Endodermal cell (in vitro differentiated cells): Measurements from ENCODE around the gene MLXIP. TPM values are rescaled to one million over a fixed set of nuclear protein-coding genes. Genes with fewer than 3 reads are reported as not detected.

Experiments used
- DNase-seq: peaks from one replicate; pipeline ENCODE4 v3.0.0-alpha.2; 2017
- H3K27ac ChIP-seq: 2 replicates; pipeline ENCODE4 v1.5.1; 2013; ENCODE audit warnings: mild to moderate bottlenecking, low read depth, low read length, moderate library complexity
- H3K27me3 ChIP-seq: 2 replicates; pipeline ENCODE4 v1.6.1; 2013; ENCODE audit warnings: mild to moderate bottlenecking, low read length, moderate library complexity; ENCODE audit not compliant: insufficient read depth, control insufficient read depth, poor library complexity, severe bottlenecking
- H3K36me3 ChIP-seq: 2 replicates; pipeline ENCODE4 v1.7.0; 2013; ENCODE audit warnings: mild to moderate bottlenecking, low read length, moderate library complexity; ENCODE audit not compliant: control insufficient read depth, insufficient read depth
- H3K4me1 ChIP-seq: one replicate; pipeline ENCODE4 v1.7.0; 2013; ENCODE audit warnings: low read length; ENCODE audit not compliant: control insufficient read depth, insufficient read depth
- H3K4me3 ChIP-seq: 2 replicates; pipeline ENCODE4 v1.5.1; 2013; ENCODE audit warnings: mild to moderate bottlenecking, low read length, moderate library complexity
- H3K9ac ChIP-seq: 2 replicates; pipeline ENCODE4 v1.6.1; 2013; ENCODE audit warnings: mild to moderate bottlenecking, low read length, moderate library complexity; ENCODE audit not compliant: poor library complexity, severe bottlenecking; ENCODE audit errors: extremely low read depth
- H3K9me3 ChIP-seq: 2 replicates; pipeline ENCODE4 v1.6.1; 2013; ENCODE audit warnings: mild to moderate bottlenecking, low read length, moderate library complexity; ENCODE audit not compliant: control insufficient read depth
- H3K27ac Mint-ChIP-seq: 2 replicates; pipeline ENCODE4 v1.8.0; 2020; ENCODE audit warnings: mixed read lengths
- H3K27me3 Mint-ChIP-seq: 2 replicates; pipeline ENCODE4 v1.8.0; 2021; ENCODE audit warnings: mild to moderate bottlenecking, mixed read lengths; ENCODE audit not compliant: insufficient read depth
- H3K36me3 Mint-ChIP-seq: 2 replicates; pipeline ENCODE4 v1.8.0; 2020; ENCODE audit warnings: low read depth, mixed read lengths
- H3K4me1 Mint-ChIP-seq: 2 replicates; pipeline ENCODE4 v1.8.0; 2020; ENCODE audit warnings: mixed read lengths
- H3K4me3 Mint-ChIP-seq: 2 replicates; pipeline ENCODE4 v1.8.0; 2020; ENCODE audit warnings: mild to moderate bottlenecking, moderate library complexity, mixed read lengths
- H3K9me3 Mint-ChIP-seq: 2 replicates; pipeline ENCODE4 v1.8.0; 2020; ENCODE audit warnings: mild to moderate bottlenecking, mixed read lengths
- WGBS, 2 experiments: methylation state at CpG; one replicate each; pipeline versions ENCODE4 v1.1.5 to v1.1.7; 2013; ENCODE audit warnings: missing lambda C conversion rate in 2 of 2, mixed read lengths in 1 of 2; ENCODE audit not compliant: insufficient coverage in 1 of 2, insufficient read length in 1 of 2; 5-methylcytosine and 5-hydroxymethylcytosine counted together
- total RNA-seq, 2 donors: library from RNA; stranded (reverse); fragmentation: NEBNext Ultra II Directional in 1 of 2; extraction: Animal tissue kit (Norgen Biotek cat#: 25700) in 1 of 2; gene quantifications; 2 replicates in 1 of 2; 3 replicates in 1 of 2; pipeline ENCODE4 v1.2.1, GENCODE V29; 2021
- TF ChIP-seq, protein P1 (sequence below): fragments of 200-600 bp; sonication (generic); conservative IDR thresholded peaks from 2 replicates; pipeline ENCODE4 v1.5.0; 2021; ENCODE audit warnings: antibody characterized with exemption, mild to moderate bottlenecking

Gene MLXIP
- total RNA-seq, 2 donors from 2014 or later: 27.4 to 32.2 TPM

DNA sequence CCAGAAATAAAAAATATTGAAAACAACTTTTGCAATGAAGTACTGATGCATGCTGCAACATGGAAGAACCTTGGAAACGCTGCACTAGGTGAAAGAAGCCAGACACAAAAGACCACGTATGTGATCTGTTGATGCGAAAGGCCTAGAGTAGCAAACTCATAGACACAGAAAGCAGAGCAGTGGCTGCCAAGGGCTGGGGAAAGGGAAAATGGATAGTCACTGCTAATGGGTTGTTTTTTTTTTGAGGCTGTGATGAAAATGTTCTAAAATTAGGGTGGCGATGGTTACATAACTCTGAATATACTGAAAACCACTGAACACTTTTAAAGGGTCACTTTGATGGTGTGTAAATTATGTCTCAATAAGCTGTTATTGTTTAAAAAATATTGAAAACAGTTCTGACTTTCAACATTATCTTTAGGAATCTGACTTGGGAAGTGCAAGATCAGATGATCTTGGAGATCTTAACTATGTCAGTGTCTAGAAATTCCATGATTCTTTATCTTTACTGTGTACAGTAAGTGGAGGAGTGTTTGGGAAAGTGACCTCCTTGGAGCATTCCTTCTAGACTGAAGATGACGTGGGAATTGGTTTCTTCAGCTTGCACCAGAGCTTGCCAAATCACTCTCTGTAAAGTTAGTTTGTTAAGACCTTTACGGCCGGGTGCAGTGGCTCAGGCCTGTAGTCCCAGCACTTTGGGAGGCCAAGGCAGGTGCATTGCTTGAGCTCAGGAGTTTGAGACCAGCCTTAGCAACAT lies 12.4 kb downstream of the MLXIP start:
- H3K36me3 ChIP-seq: peaks cover 7% of the 10 kb centered on the region
- H3K27me3 Mint-ChIP-seq: peaks cover 10% of the 10 kb centered on the region
- 93 to 97% methylated on average over 7 of the region's 7 CpGs for WGBS, 2 experiments
- no peak overlapping the region for H3K27ac ChIP-seq
- H3K36me3 Mint-ChIP-seq: peaks cover 4% of the 10 kb centered on the region
- DNase-seq: no peak
- no peak overlapping the region for H3K4me3 Mint-ChIP-seq
- H3K27ac Mint-ChIP-seq: no peak overlapping the region
- H3K9ac ChIP-seq: no peak overlapping the region
- peaks cover 3% of the 10 kb centered on the region for H3K4me1 ChIP-seq
- TF ChIP-seq, protein P1, sequence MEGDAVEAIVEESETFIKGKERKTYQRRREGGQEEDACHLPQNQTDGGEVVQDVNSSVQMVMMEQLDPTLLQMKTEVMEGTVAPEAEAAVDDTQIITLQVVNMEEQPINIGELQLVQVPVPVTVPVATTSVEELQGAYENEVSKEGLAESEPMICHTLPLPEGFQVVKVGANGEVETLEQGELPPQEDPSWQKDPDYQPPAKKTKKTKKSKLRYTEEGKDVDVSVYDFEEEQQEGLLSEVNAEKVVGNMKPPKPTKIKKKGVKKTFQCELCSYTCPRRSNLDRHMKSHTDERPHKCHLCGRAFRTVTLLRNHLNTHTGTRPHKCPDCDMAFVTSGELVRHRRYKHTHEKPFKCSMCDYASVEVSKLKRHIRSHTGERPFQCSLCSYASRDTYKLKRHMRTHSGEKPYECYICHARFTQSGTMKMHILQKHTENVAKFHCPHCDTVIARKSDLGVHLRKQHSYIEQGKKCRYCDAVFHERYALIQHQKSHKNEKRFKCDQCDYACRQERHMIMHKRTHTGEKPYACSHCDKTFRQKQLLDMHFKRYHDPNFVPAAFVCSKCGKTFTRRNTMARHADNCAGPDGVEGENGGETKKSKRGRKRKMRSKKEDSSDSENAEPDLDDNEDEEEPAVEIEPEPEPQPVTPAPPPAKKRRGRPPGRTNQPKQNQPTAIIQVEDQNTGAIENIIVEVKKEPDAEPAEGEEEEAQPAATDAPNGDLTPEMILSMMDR: no peak
- H3K9me3 ChIP-seq: no peaks in the 10 kb centered on the region
- no peak overlapping the region for H3K4me3 ChIP-seq
- no peaks in the 10 kb centered on the region for H3K9me3 Mint-ChIP-seq
- H3K27me3 ChIP-seq: no peaks in the 10 kb centered on the region
- peaks cover 26% of the 10 kb centered on the region for H3K4me1 Mint-ChIP-seq

DNA sequence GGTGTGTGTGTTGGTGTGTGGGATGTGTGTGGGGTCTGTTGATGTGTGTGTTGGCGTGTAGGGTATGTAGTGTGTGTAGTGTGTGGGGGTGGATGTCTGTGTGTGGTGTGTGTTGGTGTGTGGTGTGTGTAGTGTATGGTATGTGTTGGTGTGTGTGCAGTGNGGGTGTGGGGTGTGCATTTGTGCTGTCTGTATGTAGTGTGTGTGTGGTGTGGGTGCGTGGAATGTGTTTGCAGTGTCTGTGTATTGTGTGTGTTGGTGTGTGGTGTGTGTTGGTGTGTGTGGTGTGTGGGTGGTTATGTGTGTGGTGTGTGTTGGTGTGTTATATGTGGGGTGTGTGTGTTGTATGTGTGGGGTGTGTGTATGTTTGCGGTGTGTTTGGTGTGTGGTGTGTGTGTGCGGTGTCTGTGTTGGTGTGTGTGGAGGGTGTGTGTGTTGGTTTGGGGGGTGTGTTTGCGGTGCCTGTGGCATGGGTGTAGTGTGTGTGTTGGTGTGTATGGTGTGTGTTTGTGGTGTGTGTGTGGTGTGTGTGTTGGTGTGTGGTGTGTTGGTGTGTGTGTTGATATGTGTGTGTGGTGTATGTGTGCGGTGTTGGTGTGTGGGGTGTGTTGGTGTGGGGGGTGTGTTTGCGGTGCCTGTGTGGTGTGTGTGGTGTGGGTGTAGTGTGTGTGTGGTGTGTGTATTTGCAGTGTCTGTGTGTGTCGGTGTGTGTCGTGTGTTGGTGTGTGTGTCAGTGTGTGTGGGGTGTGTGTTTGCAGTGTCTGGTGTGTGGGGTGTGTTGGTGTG lies 14.7 kb downstream of the MLXIP start:
- no peak overlapping the region for H3K27ac Mint-ChIP-seq
- H3K27me3 Mint-ChIP-seq: no peaks in the 10 kb centered on the region
- WGBS, 2 experiments: 89 to 96% methylated on average over 4 to 8 of the region's 9 CpGs
- TF ChIP-seq, protein P1: no peak
- Histone ChIP-seq H3K9ac (no peak overlapping the region), H3K27me3 (no peaks in the 10 kb centered on the region), H3K4me3 (no peak overlapping the region), H3K27ac (no peak overlapping the region), H3K9me3 (no peaks in the 10 kb centered on the region), H3K36me3 (peaks cover 3% of the 10 kb centered on the region), H3K4me1 (peaks cover 5% of the 10 kb centered on the region)
- no peak overlapping the region for H3K4me3 Mint-ChIP-seq
- no peak for DNase-seq
- no peaks in the 10 kb centered on the region for H3K9me3 Mint-ChIP-seq
- H3K36me3 Mint-ChIP-seq: peaks cover 4% of the 10 kb centered on the region
- peaks cover 23% of the 10 kb centered on the region for H3K4me1 Mint-ChIP-seq

DNA sequence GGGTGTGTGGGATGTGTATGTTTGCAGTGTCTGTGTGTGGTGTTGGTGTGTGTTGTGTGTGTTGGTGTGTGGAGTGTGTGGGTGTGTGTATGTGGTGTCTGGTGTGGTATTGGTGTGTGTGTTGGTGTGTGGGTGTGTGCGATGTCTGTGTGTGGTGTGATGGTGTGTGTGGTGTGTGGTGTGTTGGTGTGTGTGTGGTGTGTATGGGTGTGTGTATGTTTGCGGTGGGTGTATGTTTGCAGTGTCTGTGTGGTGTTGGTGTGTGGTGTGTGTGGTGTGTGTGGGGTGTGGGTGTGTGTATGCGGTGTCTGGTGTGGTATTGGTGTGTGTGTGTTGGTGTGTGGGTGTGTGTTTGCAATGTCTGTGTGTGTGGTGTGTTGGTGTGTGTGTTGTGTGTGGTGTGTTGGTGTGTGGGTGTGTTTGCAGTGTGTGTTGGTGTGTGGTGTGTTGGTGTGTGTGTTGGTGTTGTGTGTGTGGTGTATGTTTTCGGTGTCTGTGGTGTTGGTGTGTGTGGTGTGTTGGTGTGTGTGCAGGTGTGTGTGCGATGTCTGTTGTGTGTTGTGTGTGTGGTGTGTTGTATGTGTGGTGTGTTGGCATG lies 15.7 kb downstream of the MLXIP start:
- Histone ChIP-seq H3K9me3 (no peaks in the 10 kb centered on the region), H3K4me3 (no peak overlapping the region), H3K27ac (no peak overlapping the region), H3K27me3 (no peaks in the 10 kb centered on the region), H3K9ac (no peak overlapping the region), H3K4me1 (peaks cover 12% of the 10 kb centered on the region), H3K36me3 (no peaks in the 10 kb centered on the region)
- Mint-ChIP-seq H3K36me3 (peaks cover 4% of the 10 kb centered on the region), H3K4me1 (peaks cover 26% of the 10 kb centered on the region), H3K27ac (no peak overlapping the region), H3K4me3 (no peak overlapping the region), H3K9me3 (no peaks in the 10 kb centered on the region), H3K27me3 (no peaks in the 10 kb centered on the region)
- TF ChIP-seq, protein P1: no peak
- 93 to 96% methylated on average over 2 to 5 of the region's 5 CpGs for WGBS, 2 experiments
- DNase-seq: no peak
